CD8-positive, alpha-beta memory T cell (primary cell): Measurements from ENCODE around the gene IDH2. TPM values are rescaled to one million over a fixed set of nuclear protein-coding genes. Genes with fewer than 3 reads are reported as not detected.
A peak's percentile ranks its signal among the peaks of the same experiment; 100 is the strongest.
"Not testable (repeated sequence)": the region's sequence is repeated elsewhere in the genome, so short reads cannot be mapped to it uniquely, and the experiment has no call there.

Experiments
- CTCF ChIA-PET: fragments of 350-600 bp; sonication (Branson Sonifier 250); formaldehyde crosslinking; loops from one replicate; lab custom pipeline; 2021; ENCODE audit warnings: antibody characterized with exemption; lab: Charles Lee
- POLR2A ChIA-PET: fragments of 350-600 bp; sonication (Branson Sonifier 250); formaldehyde crosslinking; loops from one replicate; lab custom pipeline; 2021; ENCODE audit warnings: antibody characterized with exemption; lab: Charles Lee
- DNase-seq, 5 donors: peaks; one replicate each; pipeline versions ENCODE4 v3.0.0 to v3.0.0-alpha.2; 2020 to 2022; ENCODE audit warnings: mixed read lengths in 1 of 5
- H3K27ac ChIP-seq: one replicate; pipeline ENCODE4 v1.7.0; 2013; ENCODE audit warnings: low read depth, mild to moderate bottlenecking, low read length, moderate library complexity
- H3K27me3 ChIP-seq: 2 replicates; pipeline ENCODE4 v1.7.0; 2013; ENCODE audit warnings: low read length, mild to moderate bottlenecking; ENCODE audit not compliant: insufficient read depth, poor library complexity, severe bottlenecking
- H3K36me3 ChIP-seq: 2 replicates; pipeline ENCODE4 v1.7.0; 2013; ENCODE audit warnings: mild to moderate bottlenecking, low read length, moderate library complexity; ENCODE audit not compliant: insufficient read depth
- H3K4me1 ChIP-seq: 2 replicates; pipeline ENCODE4 v1.7.0; 2013; ENCODE audit warnings: mild to moderate bottlenecking, low read length, moderate library complexity; ENCODE audit not compliant: insufficient read depth
- H3K4me3 ChIP-seq: 2 replicates; pipeline ENCODE4 v1.7.0; 2013; ENCODE audit warnings: mild to moderate bottlenecking, low read length
- H3K9me3 ChIP-seq: 2 replicates; pipeline ENCODE4 v1.7.0; 2013; ENCODE audit warnings: mild to moderate bottlenecking, low read length
- H3K27ac Mint-ChIP-seq, 8 donors: one replicate each; pipeline ENCODE4 v1.8.0; 2020 to 2021; ENCODE audit warnings: mixed read lengths in 8 of 8, mild to moderate bottlenecking in 6 of 8, inconsistent platforms in 3 of 8, moderate library complexity in 3 of 8
- H3K27me3 Mint-ChIP-seq, 2 donors: one replicate each; pipeline ENCODE4 v1.8.0; 2020 to 2021; ENCODE audit warnings: mixed read lengths in 2 of 2, mild to moderate bottlenecking in 1 of 2, moderate library complexity in 1 of 2
- H3K36me3 Mint-ChIP-seq, 3 donors: one replicate each; pipeline ENCODE4 v1.8.0; 2020 to 2021; ENCODE audit warnings: mixed read lengths in 3 of 3, inconsistent platforms in 1 of 3, mild to moderate bottlenecking in 1 of 3
- H3K4me1 Mint-ChIP-seq, 3 donors: one replicate each; pipeline ENCODE4 v1.8.0; 2020 to 2021; ENCODE audit warnings: mixed read lengths in 3 of 3, inconsistent platforms in 1 of 3, mild to moderate bottlenecking in 1 of 3
- H3K4me3 Mint-ChIP-seq, 7 donors: one replicate each; pipeline ENCODE4 v1.8.0; 2020 to 2021; ENCODE audit warnings: mixed read lengths in 7 of 7, mild to moderate bottlenecking in 6 of 7, moderate library complexity in 4 of 7, inconsistent platforms in 2 of 7
- H3K9me3 Mint-ChIP-seq, 5 donors: one replicate each; pipeline ENCODE4 v1.8.0; 2020 to 2022; ENCODE audit warnings: mixed read lengths in 5 of 5, mild to moderate bottlenecking in 3 of 5, moderate library complexity in 2 of 5, inconsistent platforms in 1 of 5
- polyA plus RNA-seq: library from polyadenylated mRNA; unstranded; fragments of 300-500 nt; fragmentation: Illumina TruSeq; gene quantifications from one replicate; pipeline ENCODE4 v1.2.3, GENCODE V29; 2021
- total RNA-seq, 2 experiments: library from RNA; stranded (reverse); gene quantifications; one replicate each; pipeline ENCODE4 v1.2.3, GENCODE V29; 2021

Gene IDH2
- total and polyA plus RNA-seq, 3 experiments from 2014 or later: 72.8 to 148 (median 73.8) TPM

GRCh38 chr15:90142216-90143165 is 40.2 kb upstream of the IDH2 start:
- peak overlapping the region; percentile 19 to 75 (median 56) for H3K4me3 Mint-ChIP-seq
- peaks cover 27 to 37% (median 33%) of the 10 kb centered on the region in 3 donors for H3K4me1 Mint-ChIP-seq
- peaks cover 0 to 8% (median 3%) of the 10 kb centered on the region in 5 donors for H3K9me3 Mint-ChIP-seq
- peaks cover 0 to 10% (median 0%) of the 10 kb centered on the region in 3 donors for H3K36me3 Mint-ChIP-seq
- Histone ChIP-seq H3K4me1 (peaks cover 13% of the 10 kb centered on the region), H3K27ac (peak overlapping the region; percentile 51), H3K4me3 (no peak overlapping the region), H3K36me3 (no peaks in the 10 kb centered on the region), H3K27me3 (no peaks in the 10 kb centered on the region), H3K9me3 (peaks cover 10% of the 10 kb centered on the region)
- H3K27ac Mint-ChIP-seq: peak overlapping the region in 7 of 8 donors; percentile 76 to 93 (median 83)
- DNase-seq: peak; percentile 7 to 71 (median 52)
- POLR2A ChIA-PET: no interaction called here
- CTCF ChIA-PET: interaction anchor here (0.8 to 1.7 kb wide), 5 partner anchors 42 to 245 kb away, joined by 3 to 6 read pairs (median 4); partner anchors contain the start of genes CIB1, GDPGP1 and IQGAP1
- no peaks in the 10 kb centered on the region for H3K27me3 Mint-ChIP-seq

- ChIA-PET CTCF (interaction anchor here (1.0 to 1.7 kb wide), 2 partner anchors 145 to 151 kb away, joined by 4 to 6 read pairs; no protein-coding TSS in a partner anchor), POLR2A (no interaction called here)
- H3K4me1 ChIP-seq: peaks cover 13% of the 10 kb centered on the region
- H3K27ac ChIP-seq: no peak overlapping the region
- H3K4me1 Mint-ChIP-seq: peaks cover 27 to 37% (median 33%) of the 10 kb centered on the region in 3 donors
- H3K4me3 Mint-ChIP-seq: peak overlapping the region in 1 of 7 donors; percentile 77
- H3K36me3 Mint-ChIP-seq: peaks cover 0 to 10% (median 0%) of the 10 kb centered on the region in 3 donors
- H3K4me3 ChIP-seq: no peak overlapping the region
- peak in 1 of 5 donors; percentile 12 for DNase-seq
- H3K27me3 Mint-ChIP-seq: no peaks in the 10 kb centered on the region
- peak overlapping the region in 2 of 8 donors; percentile 35 to 51 for H3K27ac Mint-ChIP-seq
- H3K9me3 Mint-ChIP-seq: peaks cover 0 to 8% (median 3%) of the 10 kb centered on the region in 5 donors
- H3K9me3 ChIP-seq: peaks cover 10% of the 10 kb centered on the region
- H3K36me3 ChIP-seq: no peaks in the 10 kb centered on the region
- no peaks in the 10 kb centered on the region for H3K27me3 ChIP-seq
These were observed 39.4 kb upstream of the IDH2 start for GRCh38 chr15:90141646-90142045.

GRCh38 chr15:90139549-90139948 is 37.3 kb upstream of the IDH2 start:
- POLR2A ChIA-PET, H3K27me3 ChIP-seq, H3K9me3 ChIP-seq, H3K9me3 Mint-ChIP-seq, H3K36me3 Mint-ChIP-seq, H3K27me3 Mint-ChIP-seq, H3K4me3 ChIP-seq, H3K36me3 ChIP-seq, H3K27ac ChIP-seq: not testable (repeated sequence)
- CTCF ChIA-PET: interaction anchor here (1.3 kb wide), 1 partner anchor 154 kb away, joined by 3 read pairs; no protein-coding TSS in a partner anchor
- H3K4me1 ChIP-seq: peaks cover 13% of the 10 kb centered on the region
- H3K27ac Mint-ChIP-seq: peak overlapping the region in 5 of 8 donors; percentile 25 to 83 (median 41)
- H3K4me1 Mint-ChIP-seq: peaks cover 25 to 37% (median 33%) of the 10 kb centered on the region in 3 donors
- peak in 3 of 5 donors; percentile 34 to 50 (median 38) for DNase-seq
- peak overlapping the region in 2 of 7 donors; percentile 6 to 34 for H3K4me3 Mint-ChIP-seq

- H3K4me3 Mint-ChIP-seq: no peak overlapping the region
- no peak overlapping the region for H3K4me3 ChIP-seq
- H3K9me3 ChIP-seq: peaks cover 10% of the 10 kb centered on the region
- no peak overlapping the region for H3K27ac ChIP-seq
- DNase-seq: no peak
- H3K36me3 ChIP-seq: no peaks in the 10 kb centered on the region
- H3K4me1 Mint-ChIP-seq: peaks cover 25 to 35% (median 31%) of the 10 kb centered on the region in 3 donors
- ChIA-PET CTCF (interaction anchor here (0.6 kb wide), 1 partner anchor 9 kb away, joined by 3 read pairs; no protein-coding TSS in a partner anchor), POLR2A (no interaction called here)
- H3K27me3 Mint-ChIP-seq: no peaks in the 10 kb centered on the region
- peaks cover 0 to 8% (median 3%) of the 10 kb centered on the region in 5 donors for H3K9me3 Mint-ChIP-seq
- H3K27ac Mint-ChIP-seq: peak overlapping the region in 1 of 8 donors; percentile 12
- H3K27me3 ChIP-seq: no peaks in the 10 kb centered on the region
- peaks cover 11% of the 10 kb centered on the region for H3K4me1 ChIP-seq
- H3K36me3 Mint-ChIP-seq: peaks cover 0 to 13% (median 0%) of the 10 kb centered on the region in 3 donors
These were observed 36.0 kb upstream of the IDH2 start for GRCh38 chr15:90138071-90138833.

- Mint-ChIP-seq H3K36me3 (peaks cover 0 to 4% (median 0%) of the 10 kb centered on the region in 3 donors), H3K27ac (no peak overlapping the region), H3K4me3 (no peak overlapping the region), H3K27me3 (peaks cover 0 to 6% of the 10 kb centered on the region in 2 donors), H3K4me1 (no peaks in the 10 kb centered on the region), H3K9me3 (no peaks in the 10 kb centered on the region)
- POLR2A ChIA-PET: no interaction called here
- no peak overlapping the region for H3K4me3 ChIP-seq
- H3K27me3 ChIP-seq: no peaks in the 10 kb centered on the region
- H3K27ac ChIP-seq: no peak overlapping the region
- DNase-seq: no peak
- CTCF ChIA-PET: no interaction called here
- H3K36me3 ChIP-seq: no peaks in the 10 kb centered on the region
- H3K9me3 ChIP-seq: no peaks in the 10 kb centered on the region
- no peaks in the 10 kb centered on the region for H3K4me1 ChIP-seq
These were observed 30.2 kb upstream of the IDH2 start for GRCh38 chr15:90132437-90132836.

GRCh38 chr15:90131848-90132247 is 29.6 kb upstream of the IDH2 start:
- Histone ChIP-seq H3K27ac (no peak overlapping the region), H3K4me1 (no peaks in the 10 kb centered on the region), H3K4me3 (no peak overlapping the region), H3K27me3 (no peaks in the 10 kb centered on the region), H3K36me3 (no peaks in the 10 kb centered on the region), H3K9me3 (no peaks in the 10 kb centered on the region)
- H3K27me3 Mint-ChIP-seq: peaks cover 1 to 10% of the 10 kb centered on the region in 2 donors
- POLR2A ChIA-PET: no interaction called here
- H3K4me1 Mint-ChIP-seq: no peaks in the 10 kb centered on the region
- H3K27ac Mint-ChIP-seq: no peak overlapping the region
- H3K9me3 Mint-ChIP-seq: no peaks in the 10 kb centered on the region
- H3K36me3 Mint-ChIP-seq: peaks cover 0 to 4% (median 0%) of the 10 kb centered on the region in 3 donors
- no peak overlapping the region for H3K4me3 Mint-ChIP-seq
- no peak for DNase-seq
- CTCF ChIA-PET: no interaction called here

GRCh38 chr15:90130291-90130690 is 28.0 kb upstream of the IDH2 start:
- Mint-ChIP-seq H3K27me3 (peaks cover 4 to 12% of the 10 kb centered on the region in 2 donors), H3K4me3 (no peak overlapping the region), H3K9me3 (no peaks in the 10 kb centered on the region), H3K4me1 (no peaks in the 10 kb centered on the region), H3K36me3 (peaks cover 0 to 4% (median 0%) of the 10 kb centered on the region in 3 donors), H3K27ac (no peak overlapping the region)
- POLR2A ChIA-PET: no interaction called here
- Histone ChIP-seq H3K27ac (no peak overlapping the region), H3K4me3 (no peak overlapping the region), H3K36me3 (no peaks in the 10 kb centered on the region), H3K9me3 (no peaks in the 10 kb centered on the region), H3K4me1 (no peaks in the 10 kb centered on the region), H3K27me3 (no peaks in the 10 kb centered on the region)
- DNase-seq: no peak
- CTCF ChIA-PET: no interaction called here
